HPDE6-E6E7 (cell line): ENCODE data around the gene DHX16.

Experiments used
- DNase-seq: peaks from one replicate; pipeline ENCODE4 v3.0.0; 2011; ENCODE audit warnings: missing footprints; ENCODE audit errors: extremely low spot score

DHX16 gene

GRCh38 chr6:30696432-30696831, 23.6 kb upstream of the DHX16 start:
- no peak for DNase-seq

- no peak for DNase-seq
These were observed 18.5 kb upstream of the DHX16 start for GRCh38 chr6:30691208-30691847.

GRCh38 chr6:30690403-30691207, 17.8 kb upstream of the DHX16 start, which contains the start of gene NRM:
NRM (minus strand) TSS chr6:30690984; CDS start chr6:30690974, 10 bp downstream.
- DNase-seq: peak; percentile 77

- DNase-seq: no peak
These were observed 17.2 kb upstream of the DHX16 start for GRCh38 chr6:30689985-30690384.

GRCh38 chr6:30689022-30689865, 16.4 kb upstream of the DHX16 start:
- DNase-seq: no peak

- DNase-seq: no peak
These were observed 15.8 kb upstream of the DHX16 start for GRCh38 chr6:30688569-30688968.

- DNase-seq: no peak
These were observed 15.0 kb upstream of the DHX16 start for GRCh38 chr6:30687659-30688431.

GRCh38 chr6:30686908-30687658, 14.3 kb upstream of the DHX16 start:
- peak; percentile 93 for DNase-seq

- no peak for DNase-seq
These were observed 13.5 kb upstream of the DHX16 start, which contains the start of gene PPP1R18 for GRCh38 chr6:30686009-30686907. PPP1R18 (minus strand) TSS chr6:30686645; CDS start chr6:30686018, 627 bp downstream.

GRCh38 chr6:30685157-30686008, 12.6 kb upstream of the DHX16 start:
- DNase-seq: no peak

- no peak for DNase-seq
These were observed 11.8 kb upstream of the DHX16 start for GRCh38 chr6:30684386-30685156.

- no peak for DNase-seq
These were observed 11.2 kb upstream of the DHX16 start for GRCh38 chr6:30683980-30684338.

GRCh38 chr6:30683183-30683979, 10.6 kb upstream of the DHX16 start:
- no peak for DNase-seq

GRCh38 chr6:30682143-30683117, 9.6 kb upstream of the DHX16 start:
- peak; percentile 67 for DNase-seq

GRCh38 chr6:30681766-30682142, 8.9 kb upstream of the DHX16 start:
- DNase-seq: no peak
